ENCODE results near the gene PARM1.

GRCh38 chr4:75016472-75016871, 83.6 kb downstream of the PARM1 start:
- TF ChIP-seq EZH2 (optimal IDR thresholded peaks at IDR 0.05; ENCODE audit: low read depth, low read length): no peak
- no peak for TF ChIP-seq CTCF (IDR thresholded peaks at IDR 0.05; ENCODE audit: low read length)

All from MM.1S (cell line).